ENCODE data around the gene PPM1E.

Gene PPM1E

DNA sequence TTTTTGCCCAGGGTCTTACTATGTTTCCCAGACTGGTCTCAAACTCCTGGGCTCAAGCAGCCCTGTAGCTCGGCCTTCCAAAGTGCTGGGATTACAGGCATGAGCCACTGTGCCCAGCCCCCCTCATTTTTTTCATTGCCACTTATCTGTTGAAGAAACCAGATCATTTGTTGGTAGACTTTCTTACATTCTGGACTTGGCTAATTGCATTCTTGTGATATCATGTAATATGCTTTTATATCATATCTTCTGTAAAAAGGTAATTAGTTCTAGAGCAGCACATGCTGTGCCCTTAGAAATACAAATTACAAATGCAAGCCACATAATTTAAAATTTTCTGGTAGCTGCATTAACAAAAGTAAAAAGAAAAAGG is 53.9 kb downstream of the PPM1E start:
- TF ChIP-seq, protein P1, sequence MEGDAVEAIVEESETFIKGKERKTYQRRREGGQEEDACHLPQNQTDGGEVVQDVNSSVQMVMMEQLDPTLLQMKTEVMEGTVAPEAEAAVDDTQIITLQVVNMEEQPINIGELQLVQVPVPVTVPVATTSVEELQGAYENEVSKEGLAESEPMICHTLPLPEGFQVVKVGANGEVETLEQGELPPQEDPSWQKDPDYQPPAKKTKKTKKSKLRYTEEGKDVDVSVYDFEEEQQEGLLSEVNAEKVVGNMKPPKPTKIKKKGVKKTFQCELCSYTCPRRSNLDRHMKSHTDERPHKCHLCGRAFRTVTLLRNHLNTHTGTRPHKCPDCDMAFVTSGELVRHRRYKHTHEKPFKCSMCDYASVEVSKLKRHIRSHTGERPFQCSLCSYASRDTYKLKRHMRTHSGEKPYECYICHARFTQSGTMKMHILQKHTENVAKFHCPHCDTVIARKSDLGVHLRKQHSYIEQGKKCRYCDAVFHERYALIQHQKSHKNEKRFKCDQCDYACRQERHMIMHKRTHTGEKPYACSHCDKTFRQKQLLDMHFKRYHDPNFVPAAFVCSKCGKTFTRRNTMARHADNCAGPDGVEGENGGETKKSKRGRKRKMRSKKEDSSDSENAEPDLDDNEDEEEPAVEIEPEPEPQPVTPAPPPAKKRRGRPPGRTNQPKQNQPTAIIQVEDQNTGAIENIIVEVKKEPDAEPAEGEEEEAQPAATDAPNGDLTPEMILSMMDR (IDR thresholded peaks at IDR 0.05; ENCODE audit: borderline replicate concordance, control extremely low read depth, extremely low read depth, insufficient read depth, missing control alignments), result no peak
- in situ Hi-C loops (cut with MboI; ENCODE audit: low sequenced_read_pairs, unreplicated experiment), result no loop called here
- no peak for DNase-seq (ENCODE audit: low spot score)

DNA sequence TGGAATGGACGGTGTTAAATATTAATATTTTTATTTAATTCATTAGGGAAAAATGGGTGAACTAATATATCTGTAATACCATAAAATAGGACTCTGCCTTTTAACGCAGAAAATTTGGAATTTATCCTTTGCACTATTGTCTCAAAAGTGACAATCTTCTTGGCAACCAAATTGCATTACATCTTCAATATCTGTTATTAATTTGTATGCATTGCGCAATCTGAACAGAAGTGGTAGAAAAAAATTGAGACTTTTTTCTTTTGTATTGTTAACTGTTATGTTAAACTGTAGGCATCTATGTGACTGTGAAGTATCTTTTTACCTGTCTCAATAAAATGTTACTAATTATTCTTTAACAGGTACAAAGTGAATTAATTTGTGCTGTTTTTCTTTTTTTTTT is 55.6 kb downstream of the PPM1E start:
- in situ Hi-C loops (cut with MboI; ENCODE audit: low sequenced_read_pairs, unreplicated experiment), result no loop called here
- TF ChIP-seq, protein P1 (IDR thresholded peaks at IDR 0.05; ENCODE audit: borderline replicate concordance, control extremely low read depth, extremely low read depth, insufficient read depth, missing control alignments), result no peak
- no peak for DNase-seq (ENCODE audit: low spot score)

DNA sequence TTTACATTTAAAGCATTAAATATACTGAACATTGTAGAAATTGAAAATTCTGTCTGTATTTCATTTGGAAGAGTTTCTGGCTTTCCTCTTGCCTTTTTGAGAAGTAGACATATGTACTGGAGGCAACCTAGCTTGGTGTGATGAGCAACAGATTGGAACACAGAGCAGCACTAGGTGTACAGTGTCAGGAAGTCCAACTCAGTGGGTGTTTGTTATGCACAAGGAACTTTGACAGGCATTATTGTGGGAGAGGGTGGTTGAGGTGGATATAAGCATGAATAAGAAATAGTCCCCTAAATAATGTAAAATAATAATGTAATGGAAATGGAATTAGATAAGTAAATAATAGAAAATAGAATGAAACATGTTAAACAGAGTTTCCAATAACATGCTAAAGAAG is 58.1 kb downstream of the PPM1E start:
- DNase-seq (ENCODE audit: low spot score), result no peak
- in situ Hi-C loops (cut with MboI; ENCODE audit: low sequenced_read_pairs, unreplicated experiment), result no loop called here
- TF ChIP-seq, protein P1 (IDR thresholded peaks at IDR 0.05; ENCODE audit: borderline replicate concordance, control extremely low read depth, extremely low read depth, insufficient read depth, missing control alignments), result no peak

DNA sequence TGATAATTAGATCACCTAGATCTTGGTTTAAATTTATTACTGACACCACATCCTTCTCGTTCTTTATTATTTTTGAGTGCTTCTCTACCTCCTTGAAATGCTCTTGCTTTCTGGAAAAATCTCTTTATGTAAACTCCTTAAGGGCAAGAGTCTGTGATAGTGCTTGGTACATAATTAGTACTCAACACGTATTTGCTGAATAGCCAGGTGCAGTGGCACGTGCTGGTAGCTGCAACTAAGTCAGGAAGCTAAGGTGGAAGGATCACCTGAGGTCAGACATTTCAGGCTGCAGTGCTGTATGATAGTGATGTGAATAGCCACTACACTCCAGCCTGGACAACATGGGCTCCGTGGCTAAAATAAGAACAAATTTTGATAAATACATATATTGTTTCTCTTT is 63.0 kb downstream of the PPM1E start:
- no peak for DNase-seq (ENCODE audit: low spot score)
- in situ Hi-C loops (cut with MboI; ENCODE audit: low sequenced_read_pairs, unreplicated experiment), result no loop called here

DNA sequence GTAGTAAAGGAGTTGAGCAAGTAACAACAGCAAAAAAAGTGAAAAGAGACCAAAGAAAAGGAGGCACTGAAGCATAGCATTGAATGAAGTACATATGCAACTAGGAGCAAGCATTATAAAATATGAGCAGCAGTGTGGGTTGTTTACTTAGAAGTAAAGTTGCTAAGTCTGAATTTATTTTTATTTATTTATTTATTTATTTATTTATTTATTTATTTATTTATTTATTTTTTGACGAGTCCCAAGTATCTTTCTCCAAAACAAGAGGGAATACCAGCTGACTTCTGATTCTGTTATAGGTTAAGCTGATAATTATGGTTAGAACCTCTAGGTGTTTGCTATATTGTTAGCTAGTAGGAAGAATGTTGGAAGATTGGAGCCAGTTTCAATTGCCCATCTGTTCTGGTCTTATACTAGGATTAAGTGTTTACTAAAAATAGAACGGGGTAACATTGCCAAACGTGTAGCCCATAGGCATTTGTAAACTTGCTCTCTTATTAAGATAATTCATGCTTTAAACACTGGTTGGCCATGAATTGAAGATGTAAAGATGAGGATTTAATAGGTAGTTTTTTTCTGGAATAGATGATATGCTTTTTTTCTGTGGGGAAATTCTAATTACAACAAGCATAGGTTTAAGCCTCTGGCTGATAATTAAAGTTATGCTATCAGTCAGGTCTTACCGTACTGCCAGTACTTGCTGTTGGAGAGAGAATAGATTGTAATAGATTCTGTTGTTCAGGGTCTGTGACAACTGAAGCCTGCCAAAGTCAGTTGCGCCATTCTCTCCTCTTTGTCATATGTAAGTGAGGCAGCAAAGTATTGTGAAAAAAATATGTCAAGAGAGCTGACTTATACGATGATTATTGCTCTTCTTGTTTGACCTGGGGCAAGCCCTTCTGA is 66.7 kb downstream of the PPM1E start:
- no peak for DNase-seq (ENCODE audit: low spot score)
- TF ChIP-seq, protein P1 (IDR thresholded peaks at IDR 0.05; ENCODE audit: borderline replicate concordance, control extremely low read depth, extremely low read depth, insufficient read depth, missing control alignments), result no peak
- in situ Hi-C loops (cut with MboI; ENCODE audit: low sequenced_read_pairs, unreplicated experiment), result no loop called here

More for the DNA sequence above, 63.0 kb downstream of the PPM1E start:
- TF ChIP-seq, protein P1 (IDR thresholded peaks at IDR 0.05; ENCODE audit: borderline replicate concordance, control extremely low read depth, extremely low read depth, insufficient read depth, missing control alignments), result no peak

DNA sequence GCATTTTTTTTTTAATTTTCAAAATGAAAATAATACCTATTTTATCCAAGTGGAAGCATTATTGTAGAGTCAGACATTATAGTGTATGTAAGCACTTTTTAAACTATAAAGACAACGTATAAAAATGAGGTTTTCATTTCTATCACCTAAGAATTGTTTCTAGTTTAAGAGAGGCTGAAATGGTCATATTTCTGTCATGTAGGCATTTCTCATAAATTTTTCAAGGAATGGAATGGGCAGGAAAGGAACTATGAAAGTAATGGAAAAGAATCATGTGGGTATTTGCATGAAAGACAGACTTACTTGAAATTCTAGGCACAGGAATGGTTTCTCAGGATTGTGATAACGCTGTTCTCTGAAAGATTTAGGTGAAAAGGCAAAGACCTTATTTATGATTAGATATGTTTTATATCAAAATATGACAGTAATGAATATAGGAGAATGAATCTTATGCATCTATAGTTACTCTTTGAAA is 67.4 kb downstream of the PPM1E start:
- TF ChIP-seq, protein P1 (IDR thresholded peaks at IDR 0.05; ENCODE audit: borderline replicate concordance, control extremely low read depth, extremely low read depth, insufficient read depth, missing control alignments), result no peak
- in situ Hi-C loops (cut with MboI; ENCODE audit: low sequenced_read_pairs, unreplicated experiment), result no loop called here
- DNase-seq (ENCODE audit: low spot score), result no peak
